ENCODE measurements around the gene TBCD. TPM values are rescaled to one million over a fixed set of nuclear protein-coding genes. Genes with fewer than 3 reads are reported as not detected.

The TBCD gene
- total RNA-seq, 1 experiment from 2014 or later: 29.6 TPM

DNA sequence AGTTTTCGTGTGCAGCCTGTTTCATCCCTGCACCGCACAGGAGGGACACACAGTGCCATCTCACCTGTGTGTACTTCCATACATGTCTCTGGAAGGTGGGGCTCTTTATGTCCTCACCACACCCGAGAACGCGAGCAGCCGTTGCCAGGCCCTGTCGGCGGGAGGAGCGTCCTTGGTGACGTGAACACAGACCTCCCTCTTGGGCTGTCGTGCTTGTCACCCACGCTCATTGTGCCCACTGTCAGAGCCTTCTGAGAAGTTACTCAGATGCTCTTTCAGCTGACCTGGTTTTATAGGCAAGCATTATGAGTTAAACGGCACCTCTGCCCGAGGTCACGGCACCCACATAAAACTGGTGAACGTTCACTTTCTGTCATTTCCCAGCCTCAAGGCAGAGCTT, 47.7 kb downstream of the TBCD start:
- Histone ChIP-seq H3K9ac (ENCODE audit: low read length) (no peak overlapping the region), H3K9me3 (ENCODE audit: low read length) (no peaks in the 10 kb centered on the region), H3K27ac (ENCODE audit: low read length) (no peak overlapping the region), H3K4me1 (ENCODE audit: insufficient read depth, low read length) (no peaks in the 10 kb centered on the region), H3F3A (ENCODE audit: low read length, unreplicated experiment) (peaks cover 4% of the 10 kb centered on the region), H3K79me2 (ENCODE audit: low read length) (no peaks in the 10 kb centered on the region), H3K4me3 (ENCODE audit: low read length) (no peak overlapping the region), H3K4me2 (ENCODE audit: low read length) (no peak overlapping the region), H3K9me2 (replicated peaks; ENCODE audit: low read length) (no peaks in the 10 kb centered on the region), H3K36me3 (ENCODE audit: low read depth, low read length) (no peaks in the 10 kb centered on the region), H4K20me1 (ENCODE audit: low read length) (no peaks in the 10 kb centered on the region), H3K27me3 (ENCODE audit: low read length) (no peaks in the 10 kb centered on the region), H2AFZ (ENCODE audit: low read length) (no peak overlapping the region)
- ChIA-PET CTCF (no interaction called here), POLR2A (ENCODE audit: unreplicated experiment) (no interaction called here)
- intact Hi-C loops (cut with micrococcal nuclease): no loop called here
- no TSS peak for BruUV-seq (replicated peaks)
- TF ChIP-seq EZH2 (IDR thresholded peaks at IDR 0.05; ENCODE audit: low read length, unreplicated experiment) (no peak), EZH2phosphoT487 (IDR thresholded peaks at IDR 0.05; ENCODE audit: borderline replicate concordance, low read length) (no peak)
- DNase-seq (no peak), ATAC-seq (no peak)

DNA sequence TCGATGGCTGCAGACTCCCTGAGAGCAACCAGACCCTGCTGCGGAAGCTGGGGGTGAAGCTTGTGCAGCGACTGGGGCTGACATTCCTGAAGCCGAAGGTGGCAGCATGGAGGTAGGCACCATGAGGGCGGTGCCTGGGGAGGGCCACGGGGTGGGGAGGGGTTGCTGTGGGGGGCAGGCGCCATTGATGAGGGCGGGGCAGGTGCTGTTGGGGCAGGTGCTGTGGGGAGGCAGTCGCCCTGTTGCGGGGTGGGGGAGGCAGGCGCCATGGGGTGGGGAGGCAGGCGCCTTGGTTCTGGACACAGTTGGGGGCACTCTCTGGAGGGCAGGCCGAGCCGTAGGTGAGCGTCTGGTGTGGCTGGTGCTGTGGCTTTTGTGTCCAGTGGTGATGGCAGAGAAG, 49.0 kb downstream of the TBCD start:
- no peaks in the 10 kb centered on the region for H3K36me3 ChIP-seq (ENCODE audit: low read depth, low read length)

DNA sequence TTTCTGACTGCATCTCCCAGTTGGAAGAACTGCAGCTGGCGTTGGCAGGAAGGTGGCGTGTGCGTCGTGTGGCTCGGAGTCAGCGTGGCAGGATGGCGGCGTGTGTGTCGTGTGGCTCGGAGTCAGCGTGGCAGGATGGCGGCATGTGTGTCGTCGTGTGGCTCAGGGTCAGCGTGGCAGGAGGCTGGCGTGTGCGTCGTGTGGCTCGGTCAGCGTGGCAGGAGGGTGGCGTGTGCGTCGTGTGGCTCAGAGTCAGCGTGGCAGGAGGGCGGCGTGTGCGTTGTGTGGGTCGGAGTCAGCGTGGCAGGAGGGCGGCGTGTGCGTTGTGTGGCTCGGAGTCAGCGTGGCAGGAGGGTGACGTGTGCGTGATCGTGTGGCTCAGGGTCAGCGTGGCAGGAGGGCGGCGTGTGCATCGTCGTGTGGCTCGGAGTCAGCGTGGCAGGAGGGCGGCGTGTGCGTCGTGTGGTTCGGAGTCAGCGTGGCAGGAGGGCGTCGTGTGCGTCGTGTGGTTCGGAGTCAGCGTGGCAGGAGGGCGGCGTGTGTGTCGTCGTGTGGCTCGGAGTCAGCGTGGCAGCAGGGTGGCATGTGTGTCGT, 49.6 kb downstream of the TBCD start:
- Histone ChIP-seq H3K4me3 (ENCODE audit: low read length) (no peak overlapping the region), H3K27ac (ENCODE audit: low read length) (no peak overlapping the region), H4K20me1 (ENCODE audit: low read length) (no peaks in the 10 kb centered on the region), H3K4me2 (ENCODE audit: low read length) (no peak overlapping the region), H3K36me3 (ENCODE audit: low read depth, low read length) (no peaks in the 10 kb centered on the region), H3K27me3 (ENCODE audit: low read length) (no peaks in the 10 kb centered on the region), H3F3A (ENCODE audit: low read length, unreplicated experiment) (peaks cover 4% of the 10 kb centered on the region), H2AFZ (ENCODE audit: low read length) (no peak overlapping the region), H3K9me2 (replicated peaks; ENCODE audit: low read length) (no peaks in the 10 kb centered on the region), H3K79me2 (ENCODE audit: low read length) (no peaks in the 10 kb centered on the region), H3K9ac (ENCODE audit: low read length) (no peak overlapping the region), H3K9me3 (ENCODE audit: low read length) (no peaks in the 10 kb centered on the region), H3K4me1 (ENCODE audit: insufficient read depth, low read length) (no peaks in the 10 kb centered on the region)
- no TSS peak for BruUV-seq (replicated peaks)
- no peak for DNase-seq
- ChIA-PET POLR2A (ENCODE audit: unreplicated experiment) (no interaction called here), CTCF (no interaction called here)
- no peak for ATAC-seq
- intact Hi-C loops (cut with micrococcal nuclease): no loop called here
- TF ChIP-seq, protein P1, sequence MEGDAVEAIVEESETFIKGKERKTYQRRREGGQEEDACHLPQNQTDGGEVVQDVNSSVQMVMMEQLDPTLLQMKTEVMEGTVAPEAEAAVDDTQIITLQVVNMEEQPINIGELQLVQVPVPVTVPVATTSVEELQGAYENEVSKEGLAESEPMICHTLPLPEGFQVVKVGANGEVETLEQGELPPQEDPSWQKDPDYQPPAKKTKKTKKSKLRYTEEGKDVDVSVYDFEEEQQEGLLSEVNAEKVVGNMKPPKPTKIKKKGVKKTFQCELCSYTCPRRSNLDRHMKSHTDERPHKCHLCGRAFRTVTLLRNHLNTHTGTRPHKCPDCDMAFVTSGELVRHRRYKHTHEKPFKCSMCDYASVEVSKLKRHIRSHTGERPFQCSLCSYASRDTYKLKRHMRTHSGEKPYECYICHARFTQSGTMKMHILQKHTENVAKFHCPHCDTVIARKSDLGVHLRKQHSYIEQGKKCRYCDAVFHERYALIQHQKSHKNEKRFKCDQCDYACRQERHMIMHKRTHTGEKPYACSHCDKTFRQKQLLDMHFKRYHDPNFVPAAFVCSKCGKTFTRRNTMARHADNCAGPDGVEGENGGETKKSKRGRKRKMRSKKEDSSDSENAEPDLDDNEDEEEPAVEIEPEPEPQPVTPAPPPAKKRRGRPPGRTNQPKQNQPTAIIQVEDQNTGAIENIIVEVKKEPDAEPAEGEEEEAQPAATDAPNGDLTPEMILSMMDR (conservative IDR thresholded peaks at IDR 0.05; ENCODE audit: low read depth, low read length): no peak
- TF ChIP-seq EZH2phosphoT487 (IDR thresholded peaks at IDR 0.05; ENCODE audit: borderline replicate concordance, low read length) (no peak), EZH2 (IDR thresholded peaks at IDR 0.05; ENCODE audit: low read length, unreplicated experiment) (no peak)

More for the DNA sequence above, 49.0 kb downstream of the TBCD start:
- H2AFZ ChIP-seq (ENCODE audit: low read length): no peak overlapping the region
- no peaks in the 10 kb centered on the region for H3K79me2 ChIP-seq (ENCODE audit: low read length)
- ATAC-seq: no peak
- BruUV-seq (replicated peaks): no TSS peak
- ChIA-PET CTCF (no interaction called here), POLR2A (ENCODE audit: unreplicated experiment) (no interaction called here)
- H4K20me1 ChIP-seq (ENCODE audit: low read length): no peaks in the 10 kb centered on the region
- peaks cover 4% of the 10 kb centered on the region for H3F3A ChIP-seq (ENCODE audit: low read length, unreplicated experiment)
- no peak overlapping the region for H3K4me2 ChIP-seq (ENCODE audit: low read length)
- TF ChIP-seq EZH2 (IDR thresholded peaks at IDR 0.05; ENCODE audit: low read length, unreplicated experiment) (no peak), EZH2phosphoT487 (IDR thresholded peaks at IDR 0.05; ENCODE audit: borderline replicate concordance, low read length) (no peak)
- TF ChIP-seq, protein P1 (conservative IDR thresholded peaks at IDR 0.05; ENCODE audit: low read depth, low read length): no peak
- no peaks in the 10 kb centered on the region for H3K9me3 ChIP-seq (ENCODE audit: low read length)
- no peaks in the 10 kb centered on the region for H3K9me2 ChIP-seq (replicated peaks; ENCODE audit: low read length)
- H3K27me3 ChIP-seq (ENCODE audit: low read length): no peaks in the 10 kb centered on the region
- H3K4me1 ChIP-seq (ENCODE audit: insufficient read depth, low read length): no peaks in the 10 kb centered on the region
- intact Hi-C loops (cut with micrococcal nuclease): no loop called here
- no peak overlapping the region for H3K9ac ChIP-seq (ENCODE audit: low read length)
- H3K27ac ChIP-seq (ENCODE audit: low read length): no peak overlapping the region
- DNase-seq: no peak
- no peak overlapping the region for H3K4me3 ChIP-seq (ENCODE audit: low read length)
